ENCODE data around the gene PDCD4. TPM values are rescaled to one million over a fixed set of nuclear protein-coding genes. Genes with fewer than 3 reads are reported as not detected.

Gene PDCD4
- total and polyA plus RNA-seq, 10 of the 15 experiments (the other 5 are each of a cell fraction or from before 2014, with no cell fraction given): 101 to 372 (median 171) TPM

GRCh38 chr10:110859973-110860376 is 11.8 kb upstream of the PDCD4 start:
- no peaks in the 10 kb centered on the region for H3K36me3 ChIP-seq (ENCODE audit: control insufficient read depth in 2 of 2, insufficient read depth in 2 of 2, low read length in 1 of 2)
- no peak overlapping the region for H3K4me3 ChIP-seq
- peak overlapping the region; percentile 98 for H3K27ac ChIP-seq (ENCODE audit: control insufficient read depth, insufficient read depth)
- CTCF ChIA-PET: interaction anchor here (1.0 to 5.4 kb wide), 8 partner anchors 8 to 57 kb away, joined by 3 to 68 read pairs (median 6); partner anchors contain the start of gene PDCD4
- POLR2A ChIA-PET: interaction anchor here (0.6 to 6.7 kb wide), 9 partner anchors 8 to 86 kb away, joined by 3 to 145 read pairs (median 17); partner anchors contain the start of gene PDCD4
- FAIRE-seq (no peak), ATAC-seq (peak; percentile 21), DNase-seq (ENCODE audit: low read depth, low spot score) (no peak)
- H3K9me3 ChIP-seq (replicated peaks; ENCODE audit: control insufficient read depth, insufficient read depth, low read length): peaks cover 2% of the 10 kb centered on the region; the same call in 1 of the 3 replicates
- in situ Hi-C loops (cut with MboI): no loop called here
- no peaks in the 10 kb centered on the region for H3K27me3 ChIP-seq (replicated peaks in 1 of 2; ENCODE audit: control insufficient read depth in 2 of 2, insufficient read depth in 2 of 2, low read length in 1 of 2)
- no TSS peak for BruUV-seq (replicated peaks)
- peak overlapping the region; percentile 95 for H3K4me2 ChIP-seq (ENCODE audit: control insufficient read depth, insufficient read depth)
- peaks cover 2% of the 10 kb centered on the region; the same call in 1 of the 2 replicates for H3K79me2 ChIP-seq (ENCODE audit: control insufficient read depth, insufficient read depth, low read length)
- H3K9ac ChIP-seq (ENCODE audit: control insufficient read depth, insufficient read depth, low read length): peak overlapping the region; percentile 78
- intact Hi-C loops (cut with micrococcal nuclease; ENCODE audit: unreplicated experiment): no loop called here
- SMC1A ChIA-PET (ENCODE audit: uncharacterized antibody, unreplicated experiment): interaction anchor here (0.6 to 6.8 kb wide), 18 partner anchors 7 to 239 kb away, joined by 3 to 188 read pairs (median 12); partner anchors contain the start of genes BBIP1 and PDCD4
- peaks cover 72% of the 10 kb centered on the region for H3K4me1 ChIP-seq (ENCODE audit: control insufficient read depth, insufficient read depth, low read length)
- RAD21 ChIA-PET (ENCODE audit: unreplicated experiment): interaction anchor here (0.9 to 5.2 kb wide), 16 partner anchors 8 to 249 kb away, joined by 3 to 135 read pairs (median 7); partner anchors contain the start of genes BBIP1 and PDCD4
- H4K20me1 ChIP-seq (ENCODE audit: control insufficient read depth, insufficient read depth): no peaks in the 10 kb centered on the region
- 0% methylated on average over 1 of the region's 1 CpG for WGBS (ENCODE audit: insufficient coverage, insufficient replicate concordance, low lambda C conversion rate, missing lambda C conversion rate)
- H2AFZ ChIP-seq (ENCODE audit: control insufficient read depth, low read depth, low read length): peak overlapping the region; percentile 15; the same call in 1 of the 2 replicates
- TF ChIP-seq BHLHE40 (IDR thresholded peaks at IDR 0.05; ENCODE audit: borderline replicate concordance in 1 of 2, low read depth in 2 of 2, low read length in 1 of 2) (peak in 1 of 2 experiments; percentile 37; a peak in 1 of 4 replicates), RELB (IDR thresholded peaks at IDR 0.05; ENCODE audit: low read depth) (0 out of 2 replicates have a peak, but pooled peaks have one; percentile 16), IKZF1 (conservative IDR thresholded peaks at IDR 0.05) (peak; percentile 61; the same call in 1 of the 2 replicates), CUX1 (IDR thresholded peaks at IDR 0.05; ENCODE audit: insufficient replicate concordance, low read depth, low read length) (no peak), FOXM1 (IDR thresholded peaks at IDR 0.05; ENCODE audit: low read depth, low read length) (no peak), BCL11A (IDR thresholded peaks at IDR 0.05; ENCODE audit: low read depth, low read length) (no peak), GATAD2B (conservative IDR thresholded peaks at IDR 0.05; ENCODE audit: low read depth) (no peak), NFIC (IDR thresholded peaks at IDR 0.05; ENCODE audit: low read depth, low read length) (no peak), ATF7 (IDR thresholded peaks at IDR 0.05; ENCODE audit: low read depth) (peak; percentile 8; the same call in 1 of the 2 replicates), NR2C1 (IDR thresholded peaks at IDR 0.05) (no peak), SMAD5 (IDR thresholded peaks at IDR 0.05; ENCODE audit: low read depth) (no peak), HDGF (IDR thresholded peaks at IDR 0.05) (peak; percentile 79), DPF2 (IDR thresholded peaks at IDR 0.05) (no peak), KDM1A (IDR thresholded peaks at IDR 0.05; ENCODE audit: borderline replicate concordance) (no peak), NFXL1 (IDR thresholded peaks at IDR 0.05; ENCODE audit: borderline replicate concordance) (no peak), MEF2A (IDR thresholded peaks at IDR 0.05; ENCODE audit: insufficient read depth, low read depth, low read length) (0 out of 2 replicates have a peak, but pooled peaks have one; percentile 49), MLLT1 (IDR thresholded peaks at IDR 0.05) (0 out of 2 replicates have a peak, but pooled peaks have one; percentile 8)

Data from GM12878 (cell line).